Measurements from ENCODE around the gene FAM236D.
"Not testable (repeated sequence)": the region's sequence is repeated elsewhere in the genome, so short reads cannot be mapped to it uniquely, and the experiment has no call there.

FAM236D gene

DNA sequence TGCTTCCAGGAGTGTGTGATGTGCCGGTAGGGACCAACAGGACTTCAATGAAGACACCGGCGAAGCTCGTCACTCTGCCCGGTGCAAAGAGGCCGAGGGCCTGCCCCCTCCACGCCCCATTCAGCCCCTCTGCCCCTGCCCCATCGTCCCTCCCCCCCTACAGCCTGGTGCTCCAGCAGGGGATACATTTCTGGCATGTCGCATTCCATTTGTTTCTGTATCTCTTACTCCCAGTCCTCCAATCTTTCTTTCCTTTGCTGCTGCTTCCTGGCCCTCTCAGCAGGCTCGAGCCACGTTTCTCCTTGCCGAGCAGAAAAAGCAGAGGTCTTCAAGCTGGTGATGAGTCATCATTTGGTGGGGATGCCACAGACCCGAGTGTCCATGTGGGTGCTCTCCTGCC lies at the start of gene FAM236D:
FAM236D (minus strand) TSS at position 101 of the 400 bp plus-strand sequence; CDS start at position 1, 100 bp downstream.
- DNase-seq: not testable (repeated sequence)

DNA sequence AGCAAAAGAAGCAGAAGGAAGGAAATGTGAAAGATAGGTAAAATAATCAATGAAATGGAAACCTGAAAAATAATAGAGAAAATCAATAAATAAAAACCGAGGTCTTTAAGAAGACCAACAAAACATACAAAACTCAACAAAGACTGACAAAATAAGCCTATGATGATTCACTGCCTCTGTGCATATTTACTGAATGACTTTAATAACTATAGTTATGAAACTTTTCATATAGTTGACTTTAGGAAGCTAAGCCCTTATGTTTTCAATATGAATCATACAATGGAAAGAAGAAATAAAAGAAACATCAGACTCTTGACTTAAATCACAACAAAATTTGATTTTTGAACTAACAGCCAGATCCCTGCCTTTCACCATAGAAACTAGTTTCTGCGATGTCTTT lies 29.5 kb upstream of the FAM236D start:
- DNase-seq: not testable (repeated sequence)

DNA sequence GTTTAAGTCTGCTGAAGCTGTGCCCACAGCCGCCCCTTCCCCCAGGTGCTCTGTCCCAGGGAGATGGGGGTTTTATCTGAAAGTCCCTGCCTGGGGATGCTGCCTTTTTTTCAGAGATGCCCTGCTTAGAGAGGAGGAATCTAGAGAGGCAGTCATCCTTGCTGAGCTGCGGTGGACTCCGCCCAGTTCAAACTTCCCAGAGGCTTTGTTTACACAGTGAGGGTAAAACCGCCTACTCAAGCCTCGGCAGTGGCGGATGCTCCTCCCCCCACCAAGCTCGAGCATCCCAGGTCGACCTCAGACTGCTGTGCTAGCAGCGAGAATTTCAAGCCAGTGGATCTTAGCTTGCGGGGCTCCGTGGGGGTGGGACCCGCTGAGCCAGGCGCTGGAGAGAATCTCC lies 22.7 kb upstream of the FAM236D start:
- DNase-seq: not testable (repeated sequence)

DNA sequence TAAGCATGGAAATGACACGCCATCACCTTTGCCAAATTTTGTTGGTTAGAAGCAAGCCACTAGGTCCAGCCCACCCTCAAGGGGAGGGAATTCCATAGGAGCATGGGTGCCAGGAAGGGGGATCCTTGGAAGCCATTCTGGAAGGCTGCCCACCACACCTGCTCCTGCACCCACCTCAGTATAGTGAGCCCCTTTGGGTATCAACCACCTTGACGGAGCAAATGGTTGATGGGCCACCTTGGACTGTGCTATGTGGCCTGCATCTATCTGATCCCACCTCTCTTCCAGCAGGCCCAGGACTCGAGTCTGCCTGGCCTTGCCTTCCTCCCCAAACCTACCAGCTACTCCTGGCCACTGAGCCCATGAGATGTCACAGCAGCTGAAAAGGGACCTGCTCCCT lies 17.6 kb downstream of the FAM236D start:
- not testable (repeated sequence) for DNase-seq

DNA sequence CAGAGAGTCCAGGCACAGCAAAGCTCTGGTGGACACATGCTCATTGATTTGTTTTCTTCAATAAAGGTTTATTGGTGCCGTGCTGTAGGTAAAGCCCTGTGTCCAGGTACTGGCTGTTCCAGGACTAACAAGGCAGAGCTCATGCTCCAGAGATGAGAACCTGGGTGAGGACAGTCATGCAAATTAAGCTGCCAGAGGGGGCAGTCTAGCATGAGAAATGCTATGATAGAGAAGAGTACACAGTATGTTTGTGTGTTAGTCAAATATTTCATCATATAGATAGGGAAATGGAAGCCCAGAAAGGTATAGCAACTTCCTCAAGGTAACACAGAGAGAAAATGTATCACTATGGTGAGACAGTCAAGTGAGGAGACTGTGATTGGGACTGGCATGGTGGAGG lies 19.9 kb downstream of the FAM236D start:
- DNase-seq: not testable (repeated sequence)

DNA sequence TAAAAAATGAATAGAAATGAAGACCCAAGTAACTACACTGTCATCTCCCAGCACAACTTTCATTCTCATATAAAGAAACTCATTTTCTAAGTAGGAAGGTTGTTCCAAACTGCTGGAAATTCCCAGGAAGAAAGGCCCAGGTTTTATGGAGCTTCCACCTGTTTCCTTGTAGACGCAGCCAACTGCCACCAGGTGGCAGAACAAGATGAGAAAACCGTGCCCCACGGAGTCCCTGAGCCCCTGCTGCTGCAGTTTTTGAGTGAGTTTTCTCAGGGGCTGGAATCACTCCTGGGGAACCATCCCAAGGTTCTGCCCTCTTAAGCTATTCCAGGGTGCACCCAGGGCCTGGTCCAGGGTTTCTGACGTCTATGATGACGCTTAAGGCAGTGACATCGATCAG lies 24.0 kb downstream of the FAM236D start:
- DNase-seq: not testable (repeated sequence)

DNA sequence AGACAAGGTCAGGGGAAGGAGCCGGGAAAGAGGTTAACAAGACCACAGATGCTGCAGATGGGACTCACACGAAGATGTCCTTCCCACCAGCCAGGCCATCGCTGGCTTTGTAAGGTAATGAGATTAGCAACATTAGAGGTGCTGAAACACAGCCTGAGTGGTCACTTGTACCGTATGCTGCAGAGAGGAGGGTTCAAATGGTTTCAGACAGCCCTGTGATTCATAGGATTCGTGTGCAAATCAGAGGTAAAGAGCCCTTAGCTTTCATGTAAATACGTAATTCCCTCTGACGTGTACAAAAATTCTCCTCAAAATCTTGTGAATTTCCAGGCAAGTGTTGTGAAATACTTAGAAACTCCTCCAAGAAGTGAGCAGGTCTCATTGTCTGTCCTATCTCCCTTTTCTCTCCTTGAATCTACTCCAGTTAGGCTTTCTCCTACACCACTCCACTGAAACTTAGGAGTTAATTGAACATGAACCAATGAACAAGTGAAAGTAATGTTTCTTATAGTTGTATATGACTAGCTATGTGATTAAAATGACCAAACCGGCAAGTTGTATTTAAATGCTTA lies 24.6 kb downstream of the FAM236D start:
- not testable (repeated sequence) for DNase-seq

DNA sequence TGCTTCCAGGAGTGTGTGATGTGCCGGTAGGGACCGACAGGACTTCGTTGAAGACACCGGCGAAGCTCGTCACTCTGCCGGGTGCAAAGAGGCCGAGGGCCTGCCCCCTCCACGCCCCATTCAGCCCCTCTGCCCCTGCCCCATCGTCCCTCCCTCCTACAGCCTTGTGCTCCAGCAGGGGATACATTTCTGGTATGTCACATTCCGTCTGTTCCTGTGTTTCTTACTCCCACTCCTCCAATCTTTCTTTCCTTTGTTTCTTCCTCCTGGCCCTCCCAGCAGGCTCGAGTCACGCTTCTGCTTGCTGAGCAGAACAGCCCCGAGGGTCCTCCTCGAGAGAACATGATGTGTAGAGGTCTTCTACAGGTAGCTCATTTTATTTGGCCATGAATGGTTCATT lies 25.4 kb downstream of the FAM236D start, which contains the start of gene FAM236B:
FAM236B (minus strand) TSS at position 101 of the 400 bp plus-strand sequence; CDS start at position 1, 100 bp downstream.
- not testable (repeated sequence) for DNase-seq

DNA sequence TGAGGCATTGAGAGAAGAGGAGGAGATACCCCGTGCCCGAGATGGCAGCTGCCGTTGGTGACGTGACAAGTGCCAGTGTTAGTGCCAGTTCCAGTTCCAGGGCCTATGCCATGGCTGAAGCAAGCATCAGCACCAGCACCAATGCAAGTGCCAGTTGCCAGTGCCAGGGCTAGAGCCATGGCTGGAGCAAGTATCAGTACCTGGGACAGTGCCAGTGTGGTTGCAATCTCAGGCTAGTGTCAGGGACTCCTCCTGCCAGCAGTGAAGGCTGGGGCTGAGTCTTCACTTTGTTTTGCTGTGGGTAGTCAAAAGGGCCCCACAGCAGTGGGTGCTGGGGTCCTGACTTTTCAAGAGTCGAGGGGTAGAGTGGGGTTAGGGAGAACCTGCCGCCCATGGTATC lies 29.9 kb downstream of the FAM236D start:
- not testable (repeated sequence) for DNase-seq

DNA sequence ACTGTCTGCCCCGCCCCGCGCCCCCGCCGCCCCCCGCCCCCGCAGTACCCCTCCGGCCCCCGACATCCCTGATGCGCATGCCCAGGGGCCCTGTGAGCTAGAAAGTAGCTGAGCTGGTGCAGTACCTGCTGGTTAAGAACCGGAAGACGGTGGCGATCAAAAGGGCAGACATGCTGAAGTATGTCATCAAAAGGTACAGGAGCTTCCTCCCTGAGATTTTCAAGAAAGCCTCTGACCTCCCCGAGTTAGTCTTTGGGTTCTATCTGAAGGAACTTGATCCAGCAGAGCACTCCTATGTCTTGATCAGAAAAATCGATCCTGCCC lies 30.6 kb downstream of the FAM236D start:
- not testable (repeated sequence) for DNase-seq

DNA sequence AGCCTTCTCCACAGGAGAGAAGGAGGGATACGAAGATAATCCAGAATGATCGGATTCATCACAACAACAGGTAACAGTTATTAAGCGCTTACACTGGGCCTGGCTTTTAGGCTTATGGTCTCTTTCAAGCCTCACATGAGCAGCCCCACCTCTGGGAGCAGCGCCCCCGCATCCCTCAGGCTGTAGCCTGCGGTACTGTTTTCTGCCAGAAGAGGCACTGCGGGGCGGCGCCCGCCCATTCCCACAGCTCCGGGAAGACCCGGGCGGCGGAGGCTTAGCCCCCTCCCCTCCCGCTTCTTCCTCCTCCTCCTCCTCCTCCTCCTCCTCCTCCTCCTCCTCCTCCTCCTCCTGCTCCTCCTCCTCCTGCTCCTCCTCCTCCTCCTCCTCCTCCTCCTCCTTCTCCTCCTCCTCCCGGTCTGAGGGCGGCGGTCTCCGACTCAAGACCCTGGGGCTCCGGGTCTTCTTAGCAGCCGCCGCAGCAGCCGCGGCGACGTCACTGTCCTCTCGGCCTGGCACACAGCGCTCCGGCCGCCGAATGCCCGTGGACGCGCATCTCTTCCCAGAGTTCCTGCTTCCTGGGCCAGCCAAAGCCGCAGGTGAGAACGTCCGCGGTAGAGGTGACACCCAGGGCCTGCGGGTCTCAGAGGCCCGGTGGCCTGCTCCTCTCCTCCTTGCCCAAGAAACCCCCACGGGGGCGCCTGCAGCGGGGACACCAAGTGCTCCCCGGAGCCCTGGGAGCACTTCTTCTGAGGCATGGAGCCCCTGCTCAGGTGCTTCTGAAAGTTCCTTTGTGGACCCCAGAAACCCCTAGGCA lies 31.1 kb downstream of the FAM236D start, which contains the start of gene DMRTC1B:
DMRTC1B (plus strand) TSS at position 238 of the 814 bp plus-strand sequence. CDS start 68,246 bp downstream, outside the sequence.
- DNase-seq: not testable (repeated sequence)

DNA sequence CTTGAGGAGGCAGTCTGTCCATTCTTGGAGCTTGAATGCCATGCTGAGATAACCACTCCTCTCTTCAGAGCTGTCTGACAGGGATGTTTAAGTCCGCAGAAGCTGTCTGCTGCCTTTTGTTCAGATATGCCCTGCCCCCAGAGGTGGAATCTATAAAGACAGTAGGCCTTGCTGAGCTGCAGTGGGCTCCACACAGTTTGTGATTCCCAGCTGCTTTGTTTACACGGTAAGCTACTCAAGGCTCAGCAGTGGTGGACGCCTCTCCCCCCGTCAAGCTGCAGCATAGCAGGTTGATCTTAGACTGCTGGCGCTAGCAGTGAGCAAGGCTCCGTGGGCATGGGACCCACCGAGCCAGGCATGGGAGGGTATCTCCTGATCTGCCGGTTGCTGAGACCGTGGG lies 47.6 kb downstream of the FAM236D start:
- DNase-seq: not testable (repeated sequence)
